ENCODE results near the gene IGFBP2.

The IGFBP2 gene

GRCh38 chr2:216670266-216671080 lies 37.3 kb downstream of the IGFBP2 start:
- Histone ChIP-seq H3K4me2 (ENCODE audit: low read depth, low read length, poor library complexity, severe bottlenecking) (no peak overlapping the region), H3K27ac (ENCODE audit: low read depth, low read length) (no peak overlapping the region), H3K27me3 (ENCODE audit: low read length) (no peaks in the 10 kb centered on the region)

GRCh38 chr2:216671081-216671411 lies 37.8 kb downstream of the IGFBP2 start:
- Histone ChIP-seq H3K9me2 (replicated peaks; ENCODE audit: insufficient read depth, low read length) (no peaks in the 10 kb centered on the region), H3K9me3 (ENCODE audit: insufficient read depth, low read length) (no peaks in the 10 kb centered on the region), H2AFZ (ENCODE audit: low read depth, low read length, severe bottlenecking) (no peak overlapping the region), H3K27ac (ENCODE audit: low read depth, low read length) (no peak overlapping the region), H3K27me3 (ENCODE audit: low read length) (no peaks in the 10 kb centered on the region), H3K4me2 (ENCODE audit: low read depth, low read length, poor library complexity, severe bottlenecking) (no peak overlapping the region), H3K36me3 (ENCODE audit: low read length) (no peaks in the 10 kb centered on the region), H4K20me1 (ENCODE audit: low read depth, low read length) (no peaks in the 10 kb centered on the region), H3K9ac (ENCODE audit: low read length) (no peak overlapping the region), H3K4me3 (ENCODE audit: insufficient read depth, low read length, poor library complexity, severe bottlenecking) (no peak overlapping the region), H3K79me2 (ENCODE audit: insufficient read depth, low read length) (no peaks in the 10 kb centered on the region), H3F3A (ENCODE audit: insufficient read depth) (no peaks in the 10 kb centered on the region)
- TF ChIP-seq EZH2phosphoT487 (conservative IDR thresholded peaks at IDR 0.05; ENCODE audit: low read length) = no peak
- no peak for TF ChIP-seq CTCF (IDR thresholded peaks at IDR 0.05; ENCODE audit: insufficient read depth, low read length, poor library complexity, severe bottlenecking)

More at GRCh38 chr2:216670266-216671080, 37.3 kb downstream of the IGFBP2 start:
- TF ChIP-seq CTCF (IDR thresholded peaks at IDR 0.05; ENCODE audit: insufficient read depth, low read length, poor library complexity, severe bottlenecking) (no peak), EZH2phosphoT487 (conservative IDR thresholded peaks at IDR 0.05; ENCODE audit: low read length) (no peak)
- Histone ChIP-seq H3F3A (ENCODE audit: insufficient read depth) (no peaks in the 10 kb centered on the region), H3K36me3 (ENCODE audit: low read length) (no peaks in the 10 kb centered on the region), H3K4me3 (ENCODE audit: insufficient read depth, low read length, poor library complexity, severe bottlenecking) (no peak overlapping the region), H3K9me2 (replicated peaks; ENCODE audit: insufficient read depth, low read length) (no peaks in the 10 kb centered on the region), H3K9me3 (ENCODE audit: insufficient read depth, low read length) (no peaks in the 10 kb centered on the region), H2AFZ (ENCODE audit: low read depth, low read length, severe bottlenecking) (no peak overlapping the region), H3K79me2 (ENCODE audit: insufficient read depth, low read length) (no peaks in the 10 kb centered on the region), H4K20me1 (ENCODE audit: low read depth, low read length) (no peaks in the 10 kb centered on the region), H3K9ac (ENCODE audit: low read length) (no peak overlapping the region)

GRCh38 chr2:216671791-216672343 lies 38.6 kb downstream of the IGFBP2 start:
- H2AFZ ChIP-seq (ENCODE audit: low read depth, low read length, severe bottlenecking) = no peak overlapping the region
- H3K36me3 ChIP-seq (ENCODE audit: low read length) = no peaks in the 10 kb centered on the region
- H3K4me2 ChIP-seq (ENCODE audit: low read depth, low read length, poor library complexity, severe bottlenecking) = no peak overlapping the region
- no peaks in the 10 kb centered on the region for H4K20me1 ChIP-seq (ENCODE audit: low read depth, low read length)
- no peaks in the 10 kb centered on the region for H3K79me2 ChIP-seq (ENCODE audit: insufficient read depth, low read length)
- H3K27me3 ChIP-seq (ENCODE audit: low read length) = no peaks in the 10 kb centered on the region
- no peak overlapping the region for H3K9ac ChIP-seq (ENCODE audit: low read length)
- H3F3A ChIP-seq (ENCODE audit: insufficient read depth) = no peaks in the 10 kb centered on the region
- H3K9me2 ChIP-seq (replicated peaks; ENCODE audit: insufficient read depth, low read length) = no peaks in the 10 kb centered on the region
- TF ChIP-seq EZH2phosphoT487 (conservative IDR thresholded peaks at IDR 0.05; ENCODE audit: low read length) (no peak), CTCF (IDR thresholded peaks at IDR 0.05; ENCODE audit: insufficient read depth, low read length, poor library complexity, severe bottlenecking) (no peak)
- no peak overlapping the region for H3K27ac ChIP-seq (ENCODE audit: low read depth, low read length)
- no peaks in the 10 kb centered on the region for H3K9me3 ChIP-seq (ENCODE audit: insufficient read depth, low read length)
- H3K4me3 ChIP-seq (ENCODE audit: insufficient read depth, low read length, poor library complexity, severe bottlenecking) = no peak overlapping the region
